Memory B cell (primary cell): Measurements from ENCODE around the gene DAB1.

Source experiments
- ATAC-seq: fragments of 150-1000 bp; cut with Tn5 transposase; 2 replicates; pipeline ENCODE4 v1.10.0; 2021; ENCODE audit warnings: low read depth, mild to moderate bottlenecking, moderate library complexity
- DNase-seq, 2 donors: peaks; one replicate each; pipeline ENCODE4 v3.0.0; 2022; ENCODE audit warnings: low spot score in 2 of 2
- H3K27ac Mint-ChIP-seq: one replicate; pipeline ENCODE4 v1.8.0; 2022; ENCODE audit warnings: mild to moderate bottlenecking, moderate library complexity, mixed read lengths
- H3K27me3 Mint-ChIP-seq: one replicate; pipeline ENCODE4 v1.8.0; 2022; ENCODE audit warnings: mixed read lengths
- H3K36me3 Mint-ChIP-seq: one replicate; pipeline ENCODE4 v1.8.0; 2022; ENCODE audit warnings: mild to moderate bottlenecking, mixed read lengths
- H3K4me1 Mint-ChIP-seq: one replicate; pipeline ENCODE4 v1.8.0; 2022; ENCODE audit warnings: mixed read lengths
- H3K4me3 Mint-ChIP-seq: one replicate; pipeline ENCODE4 v1.8.0; 2022; ENCODE audit warnings: mild to moderate bottlenecking, moderate library complexity, mixed read lengths
- H3K9me3 Mint-ChIP-seq: one replicate; pipeline ENCODE4 v1.8.0; 2022; ENCODE audit warnings: mixed read lengths

DAB1 gene

DNA sequence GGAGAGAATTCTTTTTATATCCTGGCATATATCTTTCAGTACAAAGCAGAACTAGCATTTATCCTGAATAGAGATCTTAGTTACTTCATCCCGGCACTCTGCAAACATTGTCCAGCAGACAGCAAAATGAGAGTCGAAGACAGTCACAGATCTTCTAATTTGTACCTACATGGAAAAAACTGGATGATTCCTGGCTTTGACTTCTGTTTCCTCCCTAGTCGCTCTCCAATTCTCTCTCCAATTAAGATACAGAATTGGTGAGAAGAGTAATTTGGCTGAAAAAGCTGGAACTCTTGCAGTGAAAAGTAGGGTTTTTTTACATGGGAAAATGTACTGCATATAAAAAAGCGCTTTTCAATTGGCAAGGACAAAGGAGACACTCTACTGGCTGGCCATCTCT, 307.0 kb downstream of the DAB1 start:
- DNase-seq (no peak), ATAC-seq (no peak)
- Mint-ChIP-seq H3K4me1 (no peaks in the 10 kb centered on the region), H3K4me3 (no peak overlapping the region), H3K36me3 (no peaks in the 10 kb centered on the region), H3K27ac (no peak overlapping the region), H3K27me3 (peaks cover 3% of the 10 kb centered on the region), H3K9me3 (peaks cover 1% of the 10 kb centered on the region)

DNA sequence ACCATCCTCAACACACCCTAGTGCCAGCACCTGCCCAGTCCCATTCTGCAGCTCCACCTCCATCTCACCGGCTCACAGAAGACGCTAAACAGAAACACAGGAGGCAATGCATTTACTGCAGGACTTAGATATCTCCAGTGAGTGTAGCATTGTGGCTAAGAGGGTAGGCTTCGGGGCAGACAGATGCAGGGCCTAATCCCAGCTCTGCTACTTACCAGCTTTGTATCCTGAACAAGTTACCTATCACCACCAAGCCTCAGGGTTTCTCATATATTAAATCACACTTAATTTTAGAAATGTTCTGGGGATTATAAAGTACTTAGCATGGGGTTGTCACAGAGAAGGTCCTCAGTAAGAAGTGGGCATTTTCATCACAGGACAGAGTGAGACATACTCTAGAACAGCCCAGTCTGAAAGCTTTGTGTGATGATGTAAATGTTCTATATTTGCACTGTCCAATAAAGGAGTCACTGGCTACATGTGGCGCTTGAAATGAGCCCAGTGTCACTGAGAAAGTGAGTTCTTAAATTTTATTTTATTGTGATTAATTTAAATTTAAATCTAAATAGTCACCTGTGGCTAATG, 308.7 kb downstream of the DAB1 start:
- Mint-ChIP-seq H3K27ac (no peak overlapping the region), H3K9me3 (no peaks in the 10 kb centered on the region)

DNA sequence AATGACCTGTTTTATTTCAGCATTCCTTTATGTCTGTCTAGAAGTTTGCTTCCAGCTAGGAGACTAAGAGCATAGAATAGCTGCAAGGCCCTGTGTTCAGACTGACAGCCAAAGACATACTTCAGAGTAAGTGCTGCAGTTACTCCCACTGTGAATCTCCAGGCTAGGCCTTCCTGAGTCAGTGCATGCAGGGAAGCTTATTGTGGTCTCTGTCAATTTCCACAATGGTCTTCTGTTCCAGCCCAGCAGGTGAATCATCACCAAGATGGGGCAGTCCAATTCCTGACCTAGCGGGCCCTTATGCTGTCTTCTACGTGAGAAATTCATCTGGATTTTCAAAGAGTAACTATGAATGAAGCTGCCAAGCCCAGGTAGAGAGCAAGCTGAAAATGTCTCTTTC, 311.7 kb downstream of the DAB1 start:
- H3K4me3 Mint-ChIP-seq, result no peak overlapping the region
- no peaks in the 10 kb centered on the region for H3K9me3 Mint-ChIP-seq
- no peak for DNase-seq
- no peak for ATAC-seq
- H3K36me3 Mint-ChIP-seq, result no peaks in the 10 kb centered on the region
- peaks cover 3% of the 10 kb centered on the region for H3K27me3 Mint-ChIP-seq
- no peak overlapping the region for H3K27ac Mint-ChIP-seq
- no peaks in the 10 kb centered on the region for H3K4me1 Mint-ChIP-seq

More for the DNA sequence above, 308.7 kb downstream of the DAB1 start:
- ATAC-seq, result no peak
- no peak for DNase-seq
- H3K36me3 Mint-ChIP-seq, result no peaks in the 10 kb centered on the region
- no peaks in the 10 kb centered on the region for H3K4me1 Mint-ChIP-seq
- peaks cover 2% of the 10 kb centered on the region for H3K27me3 Mint-ChIP-seq
- H3K4me3 Mint-ChIP-seq, result no peak overlapping the region

DNA sequence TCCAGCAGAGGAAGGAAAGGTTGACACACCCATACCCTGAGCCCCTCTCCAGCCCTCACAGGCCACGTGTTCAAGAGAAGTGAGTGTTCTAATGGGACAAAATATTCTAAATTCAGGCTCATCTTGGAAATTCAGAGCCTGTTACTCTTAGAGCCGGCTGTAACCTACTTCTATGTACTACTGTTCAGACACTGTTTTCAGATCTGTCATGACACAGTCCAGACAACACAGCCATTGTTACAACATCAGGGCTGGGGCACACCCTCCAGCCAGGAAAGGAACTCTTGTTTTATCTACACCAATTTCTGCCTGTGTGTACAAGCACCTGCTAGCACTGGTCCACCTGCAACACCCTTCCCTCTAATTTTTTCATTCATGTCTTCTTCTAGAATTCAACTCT, 312.7 kb downstream of the DAB1 start:
- no peak for ATAC-seq
- H3K36me3 Mint-ChIP-seq, result no peaks in the 10 kb centered on the region
- H3K27ac Mint-ChIP-seq, result no peak overlapping the region
- H3K4me3 Mint-ChIP-seq, result no peak overlapping the region
- H3K9me3 Mint-ChIP-seq, result no peaks in the 10 kb centered on the region
- H3K27me3 Mint-ChIP-seq, result peaks cover 3% of the 10 kb centered on the region
- no peak for DNase-seq
- H3K4me1 Mint-ChIP-seq, result no peaks in the 10 kb centered on the region

DNA sequence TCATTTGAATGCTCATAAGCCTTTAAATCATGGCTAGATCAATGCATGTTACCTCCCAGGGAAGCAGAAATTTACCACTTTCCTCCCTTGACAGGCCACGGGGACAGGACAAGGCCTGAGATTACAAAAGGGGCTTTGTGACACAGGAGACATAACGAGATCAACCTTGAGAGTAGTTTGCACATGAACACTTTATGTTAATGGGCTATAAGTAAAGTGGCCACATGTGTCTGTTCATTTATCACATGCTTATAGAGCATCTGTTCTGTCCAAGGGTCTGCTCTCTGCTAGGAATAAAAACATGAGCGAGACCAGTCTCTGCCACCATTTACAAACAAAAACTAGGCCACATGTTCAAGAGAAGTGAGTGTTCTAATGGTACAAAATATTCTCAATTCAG, 314.0 kb downstream of the DAB1 start:
- Mint-ChIP-seq H3K36me3 (no peaks in the 10 kb centered on the region), H3K9me3 (no peaks in the 10 kb centered on the region), H3K27me3 (peaks cover 3% of the 10 kb centered on the region), H3K27ac (no peak overlapping the region), H3K4me1 (no peaks in the 10 kb centered on the region), H3K4me3 (no peak overlapping the region)
- DNase-seq (no peak), ATAC-seq (no peak)

- Mint-ChIP-seq H3K9me3 (no peaks in the 10 kb centered on the region), H3K27ac (no peak overlapping the region), H3K27me3 (peaks cover 6% of the 10 kb centered on the region), H3K4me3 (no peak overlapping the region), H3K36me3 (no peaks in the 10 kb centered on the region), H3K4me1 (no peaks in the 10 kb centered on the region)
- DNase-seq, result no peak
- no peak for ATAC-seq
These were observed 314.6 kb downstream of the DAB1 start for GRCh38 chr1:57109247-57109646.

DNA sequence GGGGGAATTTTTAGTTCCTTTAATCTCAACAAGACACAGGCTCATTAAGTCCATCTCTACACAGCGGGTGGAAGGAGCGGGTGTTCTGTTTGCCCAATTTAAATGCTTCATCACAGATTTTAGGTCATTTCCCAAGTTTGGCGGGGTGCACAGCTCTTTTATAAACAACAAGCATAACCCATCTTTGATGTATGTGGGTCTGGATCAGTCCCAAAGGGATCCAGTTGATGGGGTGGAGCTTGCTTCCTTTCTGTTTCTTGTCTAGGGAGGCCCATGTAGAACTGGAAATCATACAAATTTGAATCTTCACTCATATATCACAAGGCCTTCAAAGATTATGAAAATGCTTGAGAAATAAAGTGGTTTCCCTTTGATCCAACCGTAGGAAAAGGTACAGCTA, 317.6 kb downstream of the DAB1 start:
- Mint-ChIP-seq H3K4me1 (no peaks in the 10 kb centered on the region), H3K4me3 (no peak overlapping the region), H3K36me3 (no peaks in the 10 kb centered on the region), H3K27me3 (peaks cover 7% of the 10 kb centered on the region), H3K27ac (no peak overlapping the region), H3K9me3 (no peaks in the 10 kb centered on the region)
- ATAC-seq (no peak), DNase-seq (no peak)

DNA sequence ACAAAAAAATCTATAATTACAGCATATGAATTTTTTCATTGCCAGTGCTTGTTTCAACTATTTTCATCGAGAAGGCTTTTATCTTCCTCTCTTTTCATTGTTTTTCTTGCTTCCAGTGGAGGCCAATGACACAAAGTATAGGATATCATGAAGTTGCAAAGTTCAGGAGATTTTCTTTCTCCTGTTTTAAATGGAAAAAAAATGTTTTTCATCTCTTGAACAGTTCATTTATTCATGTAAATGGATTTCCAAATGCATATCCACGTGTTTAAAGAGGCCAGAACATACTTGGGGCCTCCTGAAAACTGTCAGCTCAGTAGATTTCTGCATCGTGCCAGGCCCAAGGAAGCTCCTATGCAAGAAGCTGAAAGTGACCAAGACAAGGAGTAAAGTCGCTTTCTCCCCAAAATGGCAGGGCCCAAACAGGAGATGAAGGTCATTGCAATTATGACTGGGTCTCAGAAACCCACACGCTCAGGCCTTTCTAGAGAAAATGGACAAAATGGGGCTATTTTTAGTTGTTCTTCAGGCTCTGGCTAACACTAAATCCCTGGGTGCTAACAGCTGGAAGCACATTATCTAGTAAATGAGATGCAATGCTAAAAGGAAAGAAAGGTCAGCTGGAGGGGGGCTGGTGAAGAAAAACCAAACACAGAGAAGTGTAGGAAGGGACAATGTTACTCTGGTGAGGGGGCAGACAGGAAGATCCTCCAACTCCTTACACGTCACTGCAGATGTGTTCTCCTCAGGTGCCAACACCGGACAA, 321.1 kb downstream of the DAB1 start:
- Mint-ChIP-seq H3K36me3 (no peaks in the 10 kb centered on the region), H3K4me3 (no peak overlapping the region), H3K27me3 (peaks cover 4% of the 10 kb centered on the region), H3K4me1 (no peaks in the 10 kb centered on the region), H3K27ac (no peak overlapping the region), H3K9me3 (no peaks in the 10 kb centered on the region)
- DNase-seq, result no peak
- no peak for ATAC-seq

DNA sequence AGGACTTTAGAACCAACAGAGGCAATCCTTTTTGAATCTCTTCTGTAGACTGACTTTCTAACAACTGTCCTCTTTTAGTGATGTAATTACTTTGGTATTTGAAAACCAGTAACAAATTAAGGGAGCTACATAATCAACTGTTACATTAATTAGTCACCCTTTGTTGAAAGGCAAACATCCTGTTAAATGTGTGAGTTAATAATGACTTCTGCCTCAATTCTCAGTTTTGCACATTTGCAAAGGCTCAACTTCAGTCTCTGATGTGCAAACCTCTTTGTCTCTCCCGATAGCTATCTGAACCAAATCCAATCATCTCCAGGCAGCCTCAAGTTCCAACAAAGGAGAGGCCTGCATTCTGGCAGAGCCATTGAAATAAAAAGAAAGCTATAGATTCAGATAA, 322.7 kb downstream of the DAB1 start:
- H3K27me3 Mint-ChIP-seq, result peaks cover 4% of the 10 kb centered on the region
- no peak overlapping the region for H3K27ac Mint-ChIP-seq
- DNase-seq, result no peak
- no peak overlapping the region for H3K4me3 Mint-ChIP-seq
- H3K36me3 Mint-ChIP-seq, result no peaks in the 10 kb centered on the region
- H3K4me1 Mint-ChIP-seq, result no peaks in the 10 kb centered on the region
- H3K9me3 Mint-ChIP-seq, result no peaks in the 10 kb centered on the region
- ATAC-seq, result no peak

DNA sequence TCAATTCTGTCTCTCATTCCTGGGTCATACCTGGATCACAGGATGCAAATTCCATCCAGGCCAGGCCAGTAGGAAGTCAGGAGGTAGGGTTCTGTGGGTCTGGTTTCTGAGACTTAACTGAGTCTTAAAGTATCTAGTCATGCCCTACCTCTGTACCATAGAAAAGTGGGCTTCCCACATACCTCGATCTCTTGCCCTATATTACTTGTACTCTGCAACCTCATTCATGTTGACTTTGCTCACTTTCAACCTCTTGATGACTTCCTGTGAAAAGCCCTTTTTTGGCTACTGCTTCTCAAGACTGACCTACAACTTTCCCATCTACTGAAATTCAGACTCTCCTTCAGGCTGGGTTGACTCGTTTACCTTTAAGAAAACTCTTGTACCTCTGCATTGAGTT, 329.1 kb downstream of the DAB1 start:
- ATAC-seq (no peak), DNase-seq (no peak)
- no peaks in the 10 kb centered on the region for H3K27me3 Mint-ChIP-seq
- no peaks in the 10 kb centered on the region for H3K4me1 Mint-ChIP-seq
- H3K36me3 Mint-ChIP-seq, result no peaks in the 10 kb centered on the region
- no peak overlapping the region for H3K4me3 Mint-ChIP-seq
- H3K27ac Mint-ChIP-seq, result no peak overlapping the region
- no peaks in the 10 kb centered on the region for H3K9me3 Mint-ChIP-seq

DNA sequence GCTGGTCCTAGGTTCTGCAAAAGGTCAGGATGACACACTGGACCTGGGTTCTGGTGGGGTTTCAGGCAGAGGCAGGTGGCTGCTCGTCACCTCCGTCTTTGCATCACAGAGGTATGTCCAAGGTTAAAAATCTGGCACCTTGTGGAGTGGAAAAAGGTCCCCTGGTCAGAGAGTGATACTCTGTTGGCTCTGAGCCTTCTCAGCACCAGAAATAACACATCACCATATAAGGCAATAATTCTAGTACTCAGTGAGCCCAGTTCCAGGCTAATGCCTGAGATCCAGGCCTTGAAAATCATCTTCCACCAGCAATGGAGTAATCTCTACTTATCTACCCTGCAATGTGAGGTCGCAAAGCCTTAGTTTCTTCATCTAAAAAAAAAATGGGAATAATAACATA, 330.7 kb downstream of the DAB1 start:
- Mint-ChIP-seq H3K4me3 (no peak overlapping the region), H3K36me3 (no peaks in the 10 kb centered on the region), H3K27me3 (no peaks in the 10 kb centered on the region), H3K9me3 (no peaks in the 10 kb centered on the region), H3K4me1 (no peaks in the 10 kb centered on the region), H3K27ac (no peak overlapping the region)
- ATAC-seq, result no peak
- DNase-seq, result no peak

DNA sequence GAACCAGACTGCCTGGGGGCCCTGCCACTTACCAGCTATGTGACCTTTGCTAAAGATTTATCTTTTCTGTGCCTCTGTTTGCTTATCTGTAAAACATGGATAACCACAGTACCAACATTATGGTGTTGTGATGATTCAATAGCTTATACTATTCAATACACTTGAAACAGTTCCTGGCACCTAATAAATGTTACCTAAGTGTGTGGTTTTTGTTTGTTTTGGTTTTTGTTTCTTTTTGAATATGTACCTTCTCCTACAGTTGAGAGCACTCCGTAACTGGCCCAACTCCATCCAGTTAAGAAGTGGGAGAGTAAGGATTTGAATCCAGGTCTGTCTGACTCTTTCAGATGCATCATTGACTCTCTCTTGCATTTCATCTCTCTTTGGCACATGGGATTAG, 332.2 kb downstream of the DAB1 start:
- Mint-ChIP-seq H3K9me3 (no peaks in the 10 kb centered on the region), H3K4me1 (no peaks in the 10 kb centered on the region), H3K27ac (no peak overlapping the region), H3K27me3 (no peaks in the 10 kb centered on the region), H3K36me3 (no peaks in the 10 kb centered on the region), H3K4me3 (no peak overlapping the region)
- DNase-seq, result no peak
- no peak for ATAC-seq

DNA sequence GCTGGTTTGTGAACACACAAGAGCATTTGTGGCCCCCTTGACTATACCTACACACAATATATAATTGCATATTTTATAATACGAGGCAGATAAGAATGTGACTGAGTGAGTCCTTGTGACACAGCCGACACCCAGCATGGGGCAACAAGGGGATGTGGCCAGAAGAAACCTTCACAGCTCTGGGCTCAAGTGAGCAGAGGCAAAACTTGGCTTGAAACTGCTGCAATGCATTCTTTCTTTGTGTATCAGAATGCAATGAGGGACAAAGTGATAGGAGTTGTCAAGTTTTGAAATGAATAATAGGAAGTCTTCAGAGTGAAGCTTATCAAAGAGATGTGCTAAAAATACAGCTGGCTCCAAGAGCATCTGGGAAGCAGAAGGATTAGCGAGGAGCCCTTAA, 334.0 kb downstream of the DAB1 start:
- Mint-ChIP-seq H3K27me3 (peaks cover 3% of the 10 kb centered on the region), H3K9me3 (no peaks in the 10 kb centered on the region), H3K36me3 (no peaks in the 10 kb centered on the region), H3K4me1 (no peaks in the 10 kb centered on the region), H3K4me3 (no peak overlapping the region), H3K27ac (no peak overlapping the region)
- DNase-seq (no peak), ATAC-seq (no peak)

DNA sequence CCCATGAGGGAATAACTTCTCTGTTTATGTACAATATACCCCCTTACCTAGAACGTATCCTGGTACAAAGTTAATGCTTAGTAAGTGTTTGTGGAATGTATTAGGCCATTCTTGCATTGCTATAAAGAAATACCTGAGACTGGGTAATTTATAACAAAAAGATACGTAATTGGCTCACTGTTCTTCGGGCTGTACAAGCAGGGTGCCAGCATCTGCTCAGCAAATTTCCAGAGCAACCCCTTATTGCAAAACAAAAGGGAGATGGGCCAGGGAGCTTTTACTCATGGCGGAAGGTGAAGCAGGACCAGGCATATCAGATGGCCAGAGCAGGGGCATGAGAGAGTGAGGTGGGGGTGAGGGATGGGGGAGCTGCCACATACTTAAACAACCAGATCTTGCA, 334.6 kb downstream of the DAB1 start:
- no peaks in the 10 kb centered on the region for H3K4me1 Mint-ChIP-seq
- H3K27ac Mint-ChIP-seq, result no peak overlapping the region
- no peak for DNase-seq
- H3K27me3 Mint-ChIP-seq, result peaks cover 3% of the 10 kb centered on the region
- no peak overlapping the region for H3K4me3 Mint-ChIP-seq
- no peaks in the 10 kb centered on the region for H3K36me3 Mint-ChIP-seq
- no peak for ATAC-seq
- no peaks in the 10 kb centered on the region for H3K9me3 Mint-ChIP-seq

DNA sequence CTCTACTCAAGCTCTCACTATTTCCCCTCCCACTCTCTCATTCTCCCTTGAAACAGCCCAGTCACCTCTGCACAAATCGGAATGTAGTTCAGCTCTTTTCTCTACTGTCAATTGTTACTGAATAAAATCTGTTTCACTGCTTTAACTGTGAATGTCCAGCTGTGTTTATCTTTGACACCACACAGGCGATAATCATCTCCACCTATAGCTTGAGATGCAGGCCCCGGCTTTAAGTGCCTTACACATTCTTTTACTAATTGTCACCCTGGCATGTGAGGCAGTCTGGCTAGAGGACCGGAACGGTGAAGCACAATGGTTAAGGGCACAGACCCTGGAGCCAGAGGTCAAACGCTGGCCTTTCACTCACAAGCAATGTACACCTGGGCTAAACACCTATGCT, 335.2 kb downstream of the DAB1 start:
- Mint-ChIP-seq H3K36me3 (no peaks in the 10 kb centered on the region), H3K27me3 (peaks cover 3% of the 10 kb centered on the region), H3K9me3 (no peaks in the 10 kb centered on the region), H3K4me1 (no peaks in the 10 kb centered on the region), H3K27ac (no peak overlapping the region), H3K4me3 (no peak overlapping the region)
- DNase-seq, result no peak
- ATAC-seq, result no peak
